Uterus (tissue), 4 donors: ENCODE results near the gene TNKS1BP1. TPM values are rescaled to one million over a fixed set of nuclear protein-coding genes. Genes with fewer than 3 reads are reported as not detected.

ENCODE experiments used
- DNase-seq, 2 donors: peaks; one replicate each; pipeline ENCODE4 v3.0.0-alpha.2; 2019 to 2020
- H3K27ac ChIP-seq, 2 donors: fragments of 200-600 bp; sonication (generic); 1 replicate in 1 of 2; 2 replicates in 1 of 2; pipeline ENCODE4 v1.5.1; 2016 to 2018
- H3K27me3 ChIP-seq, 2 donors: fragments of 200-600 bp; sonication (generic); one replicate each; pipeline ENCODE4 v1.5.1; 2018 to 2019; ENCODE audit warnings: control low read depth in 1 of 2
- H3K36me3 ChIP-seq, 2 donors: fragments of 200-600 bp; sonication (generic); one replicate each; pipeline ENCODE4 v1.5.1; 2019; ENCODE audit warnings: control low read depth in 1 of 2
- H3K4me1 ChIP-seq, 2 donors: fragments of 200-600 bp; sonication (generic); one replicate each; pipeline ENCODE4 v1.5.1; 2018 to 2019; ENCODE audit warnings: control low read depth in 1 of 2
- H3K4me3 ChIP-seq, 2 donors: fragments of 200-600 bp; sonication (generic); 1 replicate in 1 of 2; 2 replicates in 1 of 2; pipeline ENCODE4 v1.5.1; 2018 to 2019; ENCODE audit warnings: mild to moderate bottlenecking in 1 of 2
- H3K9me3 ChIP-seq, 2 donors: fragments of 200-600 bp; sonication (generic); one replicate each; pipeline ENCODE4 v1.5.1; 2019; ENCODE audit warnings: control low read depth in 1 of 2
- POLR2A ChIP-seq, 2 donors: fragments of 450-650 bp; IDR thresholded peaks; one replicate each; pipeline ENCODE4 v1.6.1; 2016; ENCODE audit warnings: antibody characterized with exemption in 2 of 2, mild to moderate bottlenecking in 1 of 2, moderate library complexity in 1 of 2
- intact Hi-C: fragments of 100-400 bp; cut with DNase I; formaldehyde crosslinking; loops from one replicate; pipeline ENCODE4 v1.15.1; 2023; ENCODE audit warnings: low total_unique reads
- total RNA-seq, 4 donors: library from RNA; depleted of rRNA in 3 of 4; stranded (reverse); fragments of >200 nt in 3 of 4; gene quantifications; one replicate each; pipeline versions ENCODE4 v1.1.0 to v1.2.4, GENCODE V29; 2014 to 2023
- TF ChIP-seq, protein P1 (sequence below), 4 experiments: fragments of 200-600 bp in 2 of 4; fragments of 450-650 bp in 2 of 4; sonication (generic) in 2 of 4; IDR thresholded peaks; one replicate each; pipeline ENCODE4 v1.5.1; 2016 to 2019; ENCODE audit warnings: antibody characterized with exemption in 4 of 4, mild to moderate bottlenecking in 2 of 4, moderate library complexity in 1 of 4
- donor health status: DM: yes; HTN: yes; CAD: no.

TNKS1BP1 gene
- total RNA-seq, 4 donors from 2014 or later = 22.5 to 269 (median 70.8) TPM

DNA sequence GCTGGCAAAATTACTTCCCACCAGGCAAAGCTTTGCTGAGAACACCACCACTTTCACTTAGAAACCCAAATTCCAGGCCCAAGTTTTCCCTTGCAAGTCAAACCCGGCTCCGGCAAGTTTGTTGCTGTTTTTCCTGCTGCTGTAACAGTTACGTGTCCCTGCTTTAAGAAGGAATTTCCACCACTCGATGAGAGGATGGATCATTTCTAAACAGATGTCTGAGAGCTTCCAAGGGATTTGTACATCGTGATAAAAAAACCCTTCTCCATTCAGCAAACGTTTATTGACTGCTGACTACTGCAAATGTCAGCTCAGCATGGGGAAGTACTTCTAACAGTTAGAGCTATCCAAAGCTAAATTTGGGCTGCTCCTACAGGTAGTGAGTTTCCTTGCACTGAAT, 33.1 kb upstream of the TNKS1BP1 start:
- no peak for DNase-seq
- TF ChIP-seq, protein P1, sequence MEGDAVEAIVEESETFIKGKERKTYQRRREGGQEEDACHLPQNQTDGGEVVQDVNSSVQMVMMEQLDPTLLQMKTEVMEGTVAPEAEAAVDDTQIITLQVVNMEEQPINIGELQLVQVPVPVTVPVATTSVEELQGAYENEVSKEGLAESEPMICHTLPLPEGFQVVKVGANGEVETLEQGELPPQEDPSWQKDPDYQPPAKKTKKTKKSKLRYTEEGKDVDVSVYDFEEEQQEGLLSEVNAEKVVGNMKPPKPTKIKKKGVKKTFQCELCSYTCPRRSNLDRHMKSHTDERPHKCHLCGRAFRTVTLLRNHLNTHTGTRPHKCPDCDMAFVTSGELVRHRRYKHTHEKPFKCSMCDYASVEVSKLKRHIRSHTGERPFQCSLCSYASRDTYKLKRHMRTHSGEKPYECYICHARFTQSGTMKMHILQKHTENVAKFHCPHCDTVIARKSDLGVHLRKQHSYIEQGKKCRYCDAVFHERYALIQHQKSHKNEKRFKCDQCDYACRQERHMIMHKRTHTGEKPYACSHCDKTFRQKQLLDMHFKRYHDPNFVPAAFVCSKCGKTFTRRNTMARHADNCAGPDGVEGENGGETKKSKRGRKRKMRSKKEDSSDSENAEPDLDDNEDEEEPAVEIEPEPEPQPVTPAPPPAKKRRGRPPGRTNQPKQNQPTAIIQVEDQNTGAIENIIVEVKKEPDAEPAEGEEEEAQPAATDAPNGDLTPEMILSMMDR (IDR thresholded peaks at IDR 0.05) = no peak
- TF ChIP-seq POLR2A (IDR thresholded peaks at IDR 0.05) = no peak
- Histone ChIP-seq H3K27ac (peak overlapping the region in 1 of 2 donors; percentile 17), H3K27me3 (no peaks in the 10 kb centered on the region), H3K9me3 (no peaks in the 10 kb centered on the region), H3K36me3 (no peaks in the 10 kb centered on the region), H3K4me1 (no peaks in the 10 kb centered on the region), H3K4me3 (no peak overlapping the region)
- intact Hi-C loops = no loop called here

DNA sequence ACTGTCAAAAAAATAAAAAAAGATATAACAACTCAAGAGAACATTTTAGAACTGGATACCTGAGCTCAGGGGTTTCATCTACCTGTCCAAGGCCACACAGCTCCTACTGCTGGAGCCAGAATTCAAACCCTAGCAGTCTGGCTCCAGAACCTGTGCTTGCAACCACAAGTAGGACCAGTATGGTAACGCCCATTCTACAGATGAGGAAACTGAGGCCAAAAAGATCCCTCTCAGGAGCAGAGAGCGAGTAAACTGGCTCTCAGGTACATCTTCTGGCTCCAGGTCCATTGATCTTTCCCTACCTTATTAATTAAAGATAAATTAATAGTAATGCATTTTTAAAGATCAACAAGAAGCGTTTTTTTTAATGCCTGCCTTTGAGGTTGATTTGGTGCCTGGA, 32.6 kb upstream of the TNKS1BP1 start:
- no peaks in the 10 kb centered on the region for H3K27me3 ChIP-seq
- no peaks in the 10 kb centered on the region for H3K36me3 ChIP-seq
- H3K9me3 ChIP-seq = no peaks in the 10 kb centered on the region
- no peaks in the 10 kb centered on the region for H3K4me1 ChIP-seq
- H3K27ac ChIP-seq = peak overlapping the region in 1 of 2 donors; percentile 17
- DNase-seq = no peak
- intact Hi-C loops = no loop called here
- H3K4me3 ChIP-seq = no peak overlapping the region
- no peak for TF ChIP-seq POLR2A (IDR thresholded peaks at IDR 0.05)
- TF ChIP-seq, protein P1 (IDR thresholded peaks at IDR 0.05) = no peak

GRCh38 chr11:57356268-57356667, 31.5 kb upstream of the TNKS1BP1 start:
- intact Hi-C loops = no loop called here
- Histone ChIP-seq H3K4me1 (no peaks in the 10 kb centered on the region), H3K9me3 (no peaks in the 10 kb centered on the region), H3K27ac (no peak overlapping the region), H3K36me3 (no peaks in the 10 kb centered on the region), H3K27me3 (no peaks in the 10 kb centered on the region), H3K4me3 (no peak overlapping the region)
- DNase-seq = no peak
- TF ChIP-seq, protein P1 (IDR thresholded peaks at IDR 0.05) = no peak
- TF ChIP-seq POLR2A (IDR thresholded peaks at IDR 0.05) = no peak

GRCh38 chr11:57354699-57355098, 29.9 kb upstream of the TNKS1BP1 start:
- no peak overlapping the region for H3K4me3 ChIP-seq
- no peak for TF ChIP-seq POLR2A (IDR thresholded peaks at IDR 0.05)
- TF ChIP-seq, protein P1 (IDR thresholded peaks at IDR 0.05) = no peak
- no peaks in the 10 kb centered on the region for H3K27me3 ChIP-seq
- H3K36me3 ChIP-seq = no peaks in the 10 kb centered on the region
- no peak overlapping the region for H3K27ac ChIP-seq
- H3K4me1 ChIP-seq = no peaks in the 10 kb centered on the region
- DNase-seq = no peak
- H3K9me3 ChIP-seq = no peaks in the 10 kb centered on the region
- intact Hi-C loops = no loop called here

DNA sequence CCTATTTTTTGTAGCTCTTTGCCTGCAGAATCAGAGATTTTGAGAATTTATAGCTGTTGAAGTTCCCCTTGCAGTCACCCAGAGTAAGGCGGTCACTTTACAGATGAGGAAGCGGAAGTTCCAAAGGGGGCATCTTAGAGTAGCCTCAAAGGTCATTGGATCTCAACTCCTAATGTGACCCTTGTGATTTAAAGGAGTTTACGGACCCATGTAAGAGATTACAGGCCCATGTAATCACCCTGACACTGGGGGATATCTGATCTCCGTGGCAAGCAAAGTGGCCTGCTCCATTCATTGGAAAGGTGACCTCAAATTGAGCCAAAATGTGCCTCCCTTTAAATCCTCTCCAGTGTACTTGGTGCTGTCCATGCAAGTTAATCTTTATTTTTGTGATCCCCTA, 29.1 kb upstream of the TNKS1BP1 start:
- H3K9me3 ChIP-seq = no peaks in the 10 kb centered on the region
- TF ChIP-seq, protein P1 (IDR thresholded peaks at IDR 0.05) = no peak
- no peak for TF ChIP-seq POLR2A (IDR thresholded peaks at IDR 0.05)
- H3K4me3 ChIP-seq = no peak overlapping the region
- intact Hi-C loops = no loop called here
- no peak overlapping the region for H3K27ac ChIP-seq
- H3K27me3 ChIP-seq = no peaks in the 10 kb centered on the region
- DNase-seq = no peak
- H3K36me3 ChIP-seq = no peaks in the 10 kb centered on the region
- H3K4me1 ChIP-seq = no peaks in the 10 kb centered on the region
